Measurements from ENCODE around the gene SIAH1. TPM values are rescaled to one million over a fixed set of nuclear protein-coding genes. Genes with fewer than 3 reads are reported as not detected.
"Not testable (repeated sequence)": the region's sequence is repeated elsewhere in the genome, so short reads cannot be mapped to it uniquely, and the experiment has no call there.

SIAH1 gene
- total RNA-seq, 1 experiment from 2014 or later: 30.0 TPM

- CTCF ChIA-PET: interaction anchor here (0.5 kb wide), 1 partner anchor 33 kb away, joined by 3 read pairs; no protein-coding TSS in a partner anchor
- no peaks in the 10 kb centered on the region for H3K36me3 ChIP-seq (ENCODE audit: insufficient read depth, low read length, poor library complexity, severe bottlenecking)
- H3K4me3 ChIP-seq (ENCODE audit: low read depth, low read length, poor library complexity, severe bottlenecking): no peak overlapping the region
- H3K27ac ChIP-seq (ENCODE audit: low read depth, low read length, poor library complexity, severe bottlenecking): no peak overlapping the region
- no peak for TF ChIP-seq EZH2 (IDR thresholded peaks at IDR 0.05; ENCODE audit: borderline replicate concordance, low read depth, low read length, poor library complexity, severe bottlenecking)
- no peak for TF ChIP-seq CTCF (conservative IDR thresholded peaks at IDR 0.05; ENCODE audit: low read depth, low read length)
- H3K4me1 ChIP-seq (ENCODE audit: insufficient read depth, low read length, poor library complexity, severe bottlenecking): peaks cover 9% of the 10 kb centered on the region
- no peaks in the 10 kb centered on the region for H3K27me3 ChIP-seq (replicated peaks; ENCODE audit: insufficient read depth, low read depth, low read length, poor library complexity)
- peak; percentile 5 for DNase-seq (ENCODE audit: low spot score)
- BruUV-seq (replicated peaks): no TSS peak
- no peaks in the 10 kb centered on the region for H3K9me3 ChIP-seq (ENCODE audit: low read depth, low read length, poor library complexity, severe bottlenecking)
- POLR2A ChIA-PET (ENCODE audit: low non-redundant PET): no interaction called here
- intact Hi-C loops (cut with micrococcal nuclease; ENCODE audit: unreplicated experiment): no loop called here
Measured at GRCh38 chr16:48318630-48319029, 66.6 kb downstream of the SIAH1 start.

- no TSS peak for BruUV-seq (replicated peaks)
- Histone ChIP-seq H3K4me1 (ENCODE audit: insufficient read depth, low read length, poor library complexity, severe bottlenecking) (peaks cover 9% of the 10 kb centered on the region), H3K27ac (ENCODE audit: low read depth, low read length, poor library complexity, severe bottlenecking) (no peak overlapping the region), H3K4me3 (ENCODE audit: low read depth, low read length, poor library complexity, severe bottlenecking) (no peak overlapping the region), H3K9me3 (ENCODE audit: low read depth, low read length, poor library complexity, severe bottlenecking) (peaks cover 2% of the 10 kb centered on the region), H3K36me3 (ENCODE audit: insufficient read depth, low read length, poor library complexity, severe bottlenecking) (no peaks in the 10 kb centered on the region), H3K27me3 (replicated peaks; ENCODE audit: insufficient read depth, low read depth, low read length, poor library complexity) (no peaks in the 10 kb centered on the region)
- peak; percentile 14 for DNase-seq (ENCODE audit: low spot score)
- TF ChIP-seq CTCF (conservative IDR thresholded peaks at IDR 0.05; ENCODE audit: low read depth, low read length) (no peak), EZH2 (IDR thresholded peaks at IDR 0.05; ENCODE audit: borderline replicate concordance, low read depth, low read length, poor library complexity, severe bottlenecking) (no peak)
- POLR2A ChIA-PET (ENCODE audit: low non-redundant PET): no interaction called here
- intact Hi-C loops (cut with micrococcal nuclease; ENCODE audit: unreplicated experiment): no loop called here
- CTCF ChIA-PET: no interaction called here
Measured at GRCh38 chr16:48317614-48318315, 67.4 kb downstream of the SIAH1 start.

- Histone ChIP-seq H3K27ac (ENCODE audit: low read depth, low read length, poor library complexity, severe bottlenecking) (no peak overlapping the region), H3K27me3 (replicated peaks; ENCODE audit: insufficient read depth, low read depth, low read length, poor library complexity) (no peaks in the 10 kb centered on the region), H3K36me3 (ENCODE audit: insufficient read depth, low read length, poor library complexity, severe bottlenecking) (peaks cover under 1% of the 10 kb centered on the region), H3K4me1 (ENCODE audit: insufficient read depth, low read length, poor library complexity, severe bottlenecking) (peaks cover 9% of the 10 kb centered on the region), H3K9me3 (ENCODE audit: low read depth, low read length, poor library complexity, severe bottlenecking) (peaks cover 9% of the 10 kb centered on the region), H3K4me3 (ENCODE audit: low read depth, low read length, poor library complexity, severe bottlenecking) (no peak overlapping the region)
- intact Hi-C loops (cut with micrococcal nuclease; ENCODE audit: unreplicated experiment): no loop called here
- TF ChIP-seq EZH2 (IDR thresholded peaks at IDR 0.05; ENCODE audit: borderline replicate concordance, low read depth, low read length, poor library complexity, severe bottlenecking) (no peak), CTCF (conservative IDR thresholded peaks at IDR 0.05; ENCODE audit: low read depth, low read length) (no peak)
- ChIA-PET POLR2A (ENCODE audit: low non-redundant PET) (no interaction called here), CTCF (no interaction called here)
- DNase-seq (ENCODE audit: low spot score): no peak
- no TSS peak for BruUV-seq (replicated peaks)
Measured at GRCh38 chr16:48317026-48317425, 68.2 kb downstream of the SIAH1 start.

GRCh38 chr16:48313905-48314304, 71.3 kb downstream of the SIAH1 start:
- peaks cover 16% of the 10 kb centered on the region for H3K36me3 ChIP-seq (ENCODE audit: insufficient read depth, low read length, poor library complexity, severe bottlenecking)
- H3K27ac ChIP-seq (ENCODE audit: low read depth, low read length, poor library complexity, severe bottlenecking); intact Hi-C loops (cut with micrococcal nuclease; ENCODE audit: unreplicated experiment); BruUV-seq (replicated peaks); H3K27me3 ChIP-seq (replicated peaks; ENCODE audit: insufficient read depth, low read depth, low read length, poor library complexity); DNase-seq (ENCODE audit: low spot score); POLR2A ChIA-PET (ENCODE audit: low non-redundant PET); H3K4me3 ChIP-seq (ENCODE audit: low read depth, low read length, poor library complexity, severe bottlenecking); CTCF ChIA-PET; H3K4me1 ChIP-seq (ENCODE audit: insufficient read depth, low read length, poor library complexity, severe bottlenecking): not testable (repeated sequence)
- peaks cover 38% of the 10 kb centered on the region for H3K9me3 ChIP-seq (ENCODE audit: low read depth, low read length, poor library complexity, severe bottlenecking)

All from A673 (cell line).